Measurements from ENCODE around the gene KCNS1.

The KCNS1 gene

DNA sequence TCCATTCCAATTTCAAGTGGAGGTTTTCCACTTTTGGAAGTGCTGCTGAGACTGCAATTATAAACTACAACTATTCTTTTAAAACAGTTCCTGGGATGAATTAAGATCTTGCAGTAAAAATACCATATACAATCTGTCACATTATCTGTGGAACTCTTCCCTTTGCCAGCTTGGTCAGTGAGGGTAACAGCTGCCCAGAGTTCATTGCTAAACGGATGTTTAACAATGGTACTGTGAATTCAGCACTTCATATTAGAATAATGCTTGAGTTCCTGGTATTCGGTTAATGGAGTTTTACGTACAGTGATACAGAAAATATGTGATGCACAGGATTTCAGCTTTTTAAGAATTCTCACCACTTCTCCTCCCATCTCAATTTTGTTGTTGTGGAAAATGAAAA is 51.5 kb downstream of the KCNS1 start:
- DNase-seq, result no peak

GRCh38 chr20:45047581-45048119 is 53.3 kb downstream of the KCNS1 start:
- no peak for DNase-seq

DNA sequence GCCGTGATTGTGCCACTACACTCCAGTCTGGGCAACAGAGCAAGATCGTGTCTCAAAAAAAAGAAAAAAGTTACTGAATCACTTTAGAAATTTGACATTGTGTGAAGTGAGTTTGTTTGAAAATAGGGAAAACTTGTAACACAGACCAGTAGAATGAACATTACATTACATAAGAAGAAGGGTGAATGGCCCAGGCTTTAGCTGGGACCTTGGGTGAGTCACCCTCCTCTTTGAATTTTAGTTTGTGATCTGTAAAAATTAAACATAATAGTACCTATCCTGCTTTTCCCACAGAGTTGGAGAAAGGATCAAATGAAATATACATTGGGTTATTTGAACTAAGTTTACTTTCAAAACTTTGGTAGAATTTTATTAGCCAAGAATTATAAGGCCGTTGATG is 56.3 kb downstream of the KCNS1 start:
- DNase-seq, result no peak

DNA sequence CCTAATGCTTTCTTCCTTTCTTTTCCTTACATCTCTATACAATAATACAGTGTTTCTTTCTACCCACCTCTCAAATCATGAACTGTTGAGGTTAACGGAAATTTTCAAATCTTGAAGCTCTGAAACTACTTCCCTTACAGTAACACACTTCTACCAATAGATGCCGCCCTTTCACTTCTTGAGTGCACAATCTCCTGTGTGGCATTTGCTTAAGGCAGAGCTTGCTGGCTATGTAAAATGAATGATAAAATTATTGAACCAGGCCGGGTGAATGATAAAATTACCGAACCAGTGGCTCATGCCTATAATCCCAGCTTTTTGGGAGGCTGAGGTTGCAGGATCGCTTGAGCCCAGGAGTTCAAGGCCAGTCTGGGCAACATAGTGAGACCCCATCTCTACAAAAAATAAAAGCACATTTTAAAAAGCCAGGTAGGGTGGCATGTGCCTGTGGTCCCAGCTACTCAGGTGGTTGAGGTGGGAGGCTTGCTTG is 56.8 kb downstream of the KCNS1 start:
- DNase-seq, result peak; percentile 25

- DNase-seq, result no peak
These were observed 57.9 kb downstream of the KCNS1 start for GRCh38 chr20:45042978-45043377.
